GM23338 (cell line): Measurements from ENCODE around the gene TSFM.

Experiments
- EZH2 ChIP-seq: fragments of 200-600 bp; sonication (generic); IDR thresholded peaks from one replicate; pipeline ENCODE4 v1.8.0; 2017; ENCODE audit warnings: antibody characterized with exemption, mild to moderate bottlenecking, low read depth; ENCODE audit not compliant: unreplicated experiment
- TF ChIP-seq, protein P1 (sequence below), 2 experiments: fragments of 200-600 bp in 1 of 2; sonication (generic) in 1 of 2; conservative IDR thresholded peaks; 2 replicates each; pipeline versions ENCODE4 v1.5.1 to v1.6.1; 2016 to 2017; ENCODE audit warnings: antibody characterized with exemption in 2 of 2, low read depth in 2 of 2, mild to moderate bottlenecking in 2 of 2, moderate library complexity in 1 of 2
- TF ChIP-seq, protein P2 (sequence below): IDR thresholded peaks from one replicate; pipeline ENCODE4 v1.6.1; 2018; ENCODE audit warnings: antibody characterized with exemption; ENCODE audit not compliant: unreplicated experiment

DNA sequence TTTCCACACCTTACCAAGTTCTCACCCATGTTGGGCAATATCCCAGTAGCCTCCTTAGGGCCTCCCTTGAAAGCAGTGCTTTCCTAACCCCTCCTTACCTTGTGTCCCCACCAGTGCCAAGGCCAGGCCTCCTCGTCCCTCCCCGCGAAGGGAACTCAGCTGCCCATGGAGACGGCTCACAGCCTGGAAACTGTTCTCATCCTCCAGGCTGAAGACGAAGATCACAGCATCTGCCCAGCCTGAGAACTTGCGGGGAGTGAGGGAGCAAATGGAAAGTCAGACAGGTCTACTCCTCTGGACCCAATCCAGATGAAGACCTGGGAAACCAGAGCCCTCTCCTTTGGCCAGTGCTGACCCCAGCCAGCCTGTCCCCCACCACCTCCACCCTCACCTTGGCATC is 48.7 kb upstream of the TSFM start:
- TF ChIP-seq, protein P1, sequence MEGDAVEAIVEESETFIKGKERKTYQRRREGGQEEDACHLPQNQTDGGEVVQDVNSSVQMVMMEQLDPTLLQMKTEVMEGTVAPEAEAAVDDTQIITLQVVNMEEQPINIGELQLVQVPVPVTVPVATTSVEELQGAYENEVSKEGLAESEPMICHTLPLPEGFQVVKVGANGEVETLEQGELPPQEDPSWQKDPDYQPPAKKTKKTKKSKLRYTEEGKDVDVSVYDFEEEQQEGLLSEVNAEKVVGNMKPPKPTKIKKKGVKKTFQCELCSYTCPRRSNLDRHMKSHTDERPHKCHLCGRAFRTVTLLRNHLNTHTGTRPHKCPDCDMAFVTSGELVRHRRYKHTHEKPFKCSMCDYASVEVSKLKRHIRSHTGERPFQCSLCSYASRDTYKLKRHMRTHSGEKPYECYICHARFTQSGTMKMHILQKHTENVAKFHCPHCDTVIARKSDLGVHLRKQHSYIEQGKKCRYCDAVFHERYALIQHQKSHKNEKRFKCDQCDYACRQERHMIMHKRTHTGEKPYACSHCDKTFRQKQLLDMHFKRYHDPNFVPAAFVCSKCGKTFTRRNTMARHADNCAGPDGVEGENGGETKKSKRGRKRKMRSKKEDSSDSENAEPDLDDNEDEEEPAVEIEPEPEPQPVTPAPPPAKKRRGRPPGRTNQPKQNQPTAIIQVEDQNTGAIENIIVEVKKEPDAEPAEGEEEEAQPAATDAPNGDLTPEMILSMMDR (conservative IDR thresholded peaks at IDR 0.05; ENCODE audit: low read depth in 2 of 2), result no peak
- no peak for TF ChIP-seq EZH2
- TF ChIP-seq, protein P2, sequence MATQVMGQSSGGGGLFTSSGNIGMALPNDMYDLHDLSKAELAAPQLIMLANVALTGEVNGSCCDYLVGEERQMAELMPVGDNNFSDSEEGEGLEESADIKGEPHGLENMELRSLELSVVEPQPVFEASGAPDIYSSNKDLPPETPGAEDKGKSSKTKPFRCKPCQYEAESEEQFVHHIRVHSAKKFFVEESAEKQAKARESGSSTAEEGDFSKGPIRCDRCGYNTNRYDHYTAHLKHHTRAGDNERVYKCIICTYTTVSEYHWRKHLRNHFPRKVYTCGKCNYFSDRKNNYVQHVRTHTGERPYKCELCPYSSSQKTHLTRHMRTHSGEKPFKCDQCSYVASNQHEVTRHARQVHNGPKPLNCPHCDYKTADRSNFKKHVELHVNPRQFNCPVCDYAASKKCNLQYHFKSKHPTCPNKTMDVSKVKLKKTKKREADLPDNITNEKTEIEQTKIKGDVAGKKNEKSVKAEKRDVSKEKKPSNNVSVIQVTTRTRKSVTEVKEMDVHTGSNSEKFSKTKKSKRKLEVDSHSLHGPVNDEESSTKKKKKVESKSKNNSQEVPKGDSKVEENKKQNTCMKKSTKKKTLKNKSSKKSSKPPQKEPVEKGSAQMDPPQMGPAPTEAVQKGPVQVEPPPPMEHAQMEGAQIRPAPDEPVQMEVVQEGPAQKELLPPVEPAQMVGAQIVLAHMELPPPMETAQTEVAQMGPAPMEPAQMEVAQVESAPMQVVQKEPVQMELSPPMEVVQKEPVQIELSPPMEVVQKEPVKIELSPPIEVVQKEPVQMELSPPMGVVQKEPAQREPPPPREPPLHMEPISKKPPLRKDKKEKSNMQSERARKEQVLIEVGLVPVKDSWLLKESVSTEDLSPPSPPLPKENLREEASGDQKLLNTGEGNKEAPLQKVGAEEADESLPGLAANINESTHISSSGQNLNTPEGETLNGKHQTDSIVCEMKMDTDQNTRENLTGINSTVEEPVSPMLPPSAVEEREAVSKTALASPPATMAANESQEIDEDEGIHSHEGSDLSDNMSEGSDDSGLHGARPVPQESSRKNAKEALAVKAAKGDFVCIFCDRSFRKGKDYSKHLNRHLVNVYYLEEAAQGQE, result no peak
